Cerebellar cortex (tissue), 1 donor: ENCODE measurements around the gene BEGAIN.

ENCODE experiments used
- DNase-seq: peaks from one replicate; pipeline ENCODE4 v3.0.0-alpha.2; 2015; ENCODE audit warnings: low spot score

BEGAIN gene

GRCh38 chr14:100567877-100568163 is 19.4 kb downstream of the BEGAIN start:
- DNase-seq: no peak

- no peak for DNase-seq
These were observed 20.0 kb downstream of the BEGAIN start for GRCh38 chr14:100567009-100567876.

- DNase-seq: no peak
These were observed 20.6 kb downstream of the BEGAIN start for GRCh38 chr14:100566586-100566985.

DNA sequence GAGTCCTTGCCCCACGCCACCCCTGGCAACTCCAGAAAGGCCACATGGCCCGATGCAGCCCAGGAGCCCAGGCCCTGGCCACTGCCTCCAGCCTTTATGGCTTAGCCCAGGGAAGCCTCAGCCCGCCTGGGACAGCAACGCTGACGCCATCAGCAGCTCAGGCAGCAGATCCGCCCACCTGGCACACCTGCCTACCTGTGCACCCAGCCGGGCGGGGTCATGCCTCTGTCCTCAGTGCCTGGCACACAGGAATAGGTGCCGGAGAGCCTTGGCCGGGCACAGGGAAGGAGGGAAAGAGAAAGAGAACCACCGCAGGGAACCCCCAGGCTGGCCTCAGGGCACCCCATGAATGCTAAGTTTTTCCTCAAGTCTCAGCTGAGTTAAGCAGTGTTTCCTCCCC is 21.1 kb downstream of the BEGAIN start:
- no peak for DNase-seq

- DNase-seq: no peak
These were observed 21.6 kb downstream of the BEGAIN start for GRCh38 chr14:100565650-100566049.

DNA sequence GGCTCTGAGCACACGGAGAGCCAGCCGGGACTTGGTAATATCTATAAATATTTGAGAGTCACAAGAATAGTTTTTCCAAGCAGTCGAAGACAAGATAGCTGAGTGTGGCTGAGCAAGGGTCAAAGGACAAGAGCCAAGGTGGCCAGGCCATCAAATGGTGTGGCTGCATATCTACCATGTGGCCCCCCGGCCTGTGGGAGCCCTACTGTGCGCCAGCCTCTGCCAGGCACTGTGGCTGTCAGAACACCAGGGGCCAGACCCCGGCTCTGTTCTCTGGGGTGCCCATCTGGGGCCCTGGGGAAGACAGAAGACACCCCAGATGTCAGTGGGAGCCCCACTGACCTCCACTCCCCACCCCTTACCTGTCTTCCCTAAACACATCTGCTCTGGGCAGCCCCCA is 22.7 kb downstream of the BEGAIN start:
- DNase-seq: no peak

GRCh38 chr14:100562751-100563150 is 24.5 kb downstream of the BEGAIN start:
- no peak for DNase-seq

- DNase-seq: no peak
These were observed 26.2 kb downstream of the BEGAIN start for GRCh38 chr14:100561005-100561404.

- DNase-seq: no peak
These were observed 26.7 kb downstream of the BEGAIN start for GRCh38 chr14:100560471-100560870.

DNA sequence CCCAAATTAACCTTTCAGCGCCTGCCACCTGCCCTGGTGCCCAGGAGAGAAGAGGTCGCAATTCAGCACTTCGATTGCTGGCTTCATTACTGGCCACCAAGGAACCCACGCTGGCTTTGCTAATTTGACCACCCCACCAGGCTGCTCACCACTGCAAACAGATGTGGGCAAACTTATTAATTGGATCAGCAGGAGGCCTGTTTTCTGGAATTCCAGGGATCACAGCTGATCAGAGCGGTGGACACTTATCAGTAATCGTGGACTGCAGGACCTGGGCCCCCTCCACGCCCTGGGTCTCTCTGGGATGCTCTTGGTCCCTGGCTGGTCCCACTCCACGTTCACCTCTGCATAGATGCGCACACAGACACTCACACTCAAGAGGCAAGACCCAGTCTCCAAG is 27.8 kb downstream of the BEGAIN start:
- no peak for DNase-seq

GRCh38 chr14:100558966-100559365 is 28.3 kb downstream of the BEGAIN start:
- DNase-seq: no peak

GRCh38 chr14:100558226-100558625 is 29.0 kb downstream of the BEGAIN start:
- DNase-seq: no peak

DNA sequence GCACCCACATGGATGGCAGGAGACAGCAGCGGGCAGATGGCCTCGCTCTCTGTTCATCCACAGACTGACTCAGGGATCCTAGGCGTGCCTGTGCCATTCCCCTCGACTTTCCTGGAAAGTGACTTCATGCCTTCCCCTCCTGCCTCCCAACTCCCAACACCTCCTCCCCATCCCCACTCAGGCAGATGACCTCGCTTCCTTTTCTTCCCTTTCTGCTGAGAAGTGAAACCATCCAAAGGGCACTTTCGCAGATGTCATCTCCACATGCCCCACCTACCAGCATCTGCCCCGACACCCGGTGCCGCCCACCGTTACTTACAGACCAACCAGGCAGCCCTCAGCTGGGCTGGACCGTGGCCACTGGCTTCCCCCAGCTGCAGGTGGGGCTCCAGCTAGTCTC is 29.6 kb downstream of the BEGAIN start:
- no peak for DNase-seq

GRCh38 chr14:100556936-100557505 is 30.2 kb downstream of the BEGAIN start:
- peak; percentile 66 for DNase-seq

GRCh38 chr14:100556140-100556475 is 31.1 kb downstream of the BEGAIN start:
- DNase-seq: no peak

GRCh38 chr14:100555436-100556139 is 31.6 kb downstream of the BEGAIN start:
- no peak for DNase-seq

DNA sequence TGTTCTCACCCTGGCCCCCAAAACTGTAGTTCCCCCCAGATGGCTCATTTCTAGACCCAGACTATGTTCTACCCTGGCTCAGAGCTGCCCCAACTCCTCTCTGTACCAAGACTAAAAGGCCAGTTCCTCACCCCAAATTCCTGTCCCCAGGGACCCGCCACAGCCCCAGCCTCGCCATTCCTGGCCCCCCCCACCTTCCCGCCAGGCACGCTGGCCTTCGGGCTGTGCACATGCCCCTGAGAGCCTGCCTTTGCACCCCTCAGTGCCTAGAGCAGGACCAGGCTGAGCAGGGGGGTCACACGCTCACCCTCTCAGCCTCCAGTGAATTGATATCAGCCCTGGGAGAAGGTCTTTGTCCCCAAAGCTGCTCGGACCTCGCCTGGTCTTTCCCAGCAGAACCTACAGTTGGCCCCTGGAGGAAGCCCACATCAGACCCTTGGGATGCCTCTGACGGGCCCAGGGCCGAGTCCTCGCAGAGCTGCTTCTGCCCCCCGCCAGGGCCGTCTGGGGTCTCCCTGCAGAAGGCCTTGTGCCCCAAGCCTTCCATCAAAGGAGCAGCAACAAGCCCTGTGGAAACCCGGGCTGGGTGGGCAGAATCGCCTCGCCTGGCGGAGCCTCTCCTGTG is 32.4 kb downstream of the BEGAIN start:
- no peak for DNase-seq

DNA sequence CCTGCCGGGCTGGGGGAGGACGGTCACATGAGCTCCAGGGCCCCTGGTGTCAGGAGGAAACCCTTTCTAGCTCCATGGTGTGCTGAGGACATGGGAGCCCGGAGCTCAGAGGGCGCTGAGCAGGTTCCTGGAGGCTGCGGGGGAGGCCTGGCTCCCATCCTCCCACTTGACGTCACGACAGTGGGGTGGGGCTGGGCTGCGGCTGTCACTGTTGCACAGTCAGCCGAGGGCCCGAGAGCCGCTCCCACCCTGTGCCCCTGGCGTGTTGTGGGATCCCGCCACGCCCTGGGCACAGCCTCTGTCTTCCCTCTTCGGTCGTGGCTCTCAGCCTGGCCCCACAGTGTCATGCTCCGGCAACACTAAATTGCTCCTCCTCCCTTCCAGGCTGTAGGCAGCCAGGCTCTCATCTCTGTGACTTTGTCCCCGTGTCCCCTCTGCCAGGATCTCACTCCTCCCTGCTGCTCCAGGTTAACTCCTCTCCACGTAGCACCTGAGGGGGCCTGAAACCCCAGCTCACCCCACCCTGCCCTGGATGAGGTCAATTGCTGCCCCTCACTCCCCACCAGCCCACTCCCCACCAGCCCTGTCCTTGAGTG is 33.0 kb downstream of the BEGAIN start:
- DNase-seq: no peak

GRCh38 chr14:100553471-100553870 is 33.7 kb downstream of the BEGAIN start:
- DNase-seq: no peak

GRCh38 chr14:100552524-100553125 is 34.6 kb downstream of the BEGAIN start:
- DNase-seq: no peak

DNA sequence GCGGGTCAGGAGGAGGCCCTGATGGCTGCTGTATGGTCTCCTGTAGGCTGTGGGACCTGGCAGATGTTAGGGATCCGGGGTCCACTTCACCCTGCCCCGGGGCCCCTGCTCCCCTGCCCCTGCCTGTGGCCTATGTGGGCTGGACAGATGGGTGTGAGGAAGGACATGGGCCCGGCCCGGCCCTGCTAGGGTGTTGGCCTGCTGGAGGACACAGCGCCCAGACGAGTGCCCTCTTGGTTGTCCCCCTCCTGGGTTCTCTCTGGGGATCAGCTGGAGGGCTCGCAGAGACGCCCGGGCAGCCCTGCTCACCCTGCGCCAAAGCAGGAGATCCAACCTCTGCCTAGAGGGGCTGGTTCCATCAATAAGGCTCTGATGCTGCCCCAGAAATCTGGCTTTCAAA is 36.2 kb downstream of the BEGAIN start:
- DNase-seq: no peak
